GM18873 (cell line): Measurements from ENCODE around the gene ISCU.
"Not testable (repeated sequence)": the region's sequence is repeated elsewhere in the genome, so short reads cannot be mapped to it uniquely, and the experiment has no call there.

ENCODE experiments used
- ATAC-seq: cut with Tn5 transposase; IDR thresholded peaks from one replicate; pipeline ENCODE4 v1.9.1; 2021; ENCODE audit warnings: mild to moderate bottlenecking, moderate library complexity, moderate number of reproducible peaks; ENCODE audit not compliant: unreplicated experiment, low FRiP score

ISCU gene

DNA sequence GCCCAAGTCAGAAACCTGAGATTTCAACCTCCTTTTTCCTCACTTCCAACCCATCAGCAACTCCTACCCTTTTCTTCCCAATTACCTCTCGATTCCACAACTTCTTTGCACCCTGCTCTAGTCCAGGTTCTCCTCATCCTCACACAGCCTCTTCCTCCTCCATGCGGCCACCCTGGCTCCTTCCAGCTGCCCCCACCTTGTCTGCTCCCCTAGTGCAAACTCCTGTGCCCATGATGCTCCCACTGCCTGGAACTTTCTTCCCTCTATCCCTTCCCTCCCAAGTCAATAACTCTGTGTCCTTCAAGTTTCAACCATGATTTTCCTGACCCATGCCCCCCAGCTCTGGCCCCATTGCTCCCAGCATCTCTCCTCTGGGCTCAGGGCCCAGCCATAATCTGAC is 54.0 kb downstream of the ISCU start:
- ATAC-seq, result no peak

DNA sequence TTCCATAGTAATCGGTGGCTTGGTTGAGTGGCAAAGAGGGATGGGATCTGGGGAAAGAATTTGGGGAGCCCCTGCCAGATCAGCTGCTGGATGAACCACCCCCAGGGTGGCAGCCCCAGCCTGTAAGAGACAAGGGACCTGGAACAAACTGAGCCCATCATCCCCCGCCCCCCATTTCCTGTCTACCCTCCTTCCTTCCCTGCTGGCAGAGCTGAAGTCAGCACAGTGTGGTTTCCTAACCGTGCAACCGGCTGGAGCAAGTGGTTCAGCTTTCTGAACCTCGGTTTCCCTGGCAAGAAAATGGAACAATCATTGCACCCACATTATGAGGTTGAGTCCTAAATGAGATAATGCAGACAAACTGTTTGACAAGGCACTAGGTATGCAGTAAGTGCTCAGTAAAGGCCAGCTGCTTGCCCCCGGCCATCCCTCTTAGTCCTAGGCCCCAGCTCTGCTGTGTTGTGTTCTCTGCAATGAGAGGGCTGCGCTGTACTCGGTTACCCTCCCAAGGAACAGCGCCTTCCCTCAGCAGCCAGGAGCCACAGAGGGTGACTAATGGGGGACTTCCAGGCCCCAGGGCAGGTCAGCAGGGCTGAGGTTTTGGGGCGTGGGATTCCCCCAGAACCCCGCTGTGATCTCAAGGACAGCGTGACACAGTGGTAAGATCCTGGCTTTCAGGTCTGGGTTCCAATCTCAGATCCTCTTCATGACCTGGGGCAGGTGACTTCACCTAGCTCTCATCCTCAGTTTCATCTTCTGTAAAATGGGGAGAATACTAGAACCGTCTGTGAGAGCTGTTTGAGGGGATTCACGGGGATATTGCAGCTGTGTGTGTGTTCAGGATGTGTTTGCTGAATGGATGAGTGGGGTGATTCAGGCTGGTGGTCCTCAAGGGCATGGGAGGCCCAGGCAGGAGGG is 54.8 kb downstream of the ISCU start:
- peak; percentile 73 for ATAC-seq

DNA sequence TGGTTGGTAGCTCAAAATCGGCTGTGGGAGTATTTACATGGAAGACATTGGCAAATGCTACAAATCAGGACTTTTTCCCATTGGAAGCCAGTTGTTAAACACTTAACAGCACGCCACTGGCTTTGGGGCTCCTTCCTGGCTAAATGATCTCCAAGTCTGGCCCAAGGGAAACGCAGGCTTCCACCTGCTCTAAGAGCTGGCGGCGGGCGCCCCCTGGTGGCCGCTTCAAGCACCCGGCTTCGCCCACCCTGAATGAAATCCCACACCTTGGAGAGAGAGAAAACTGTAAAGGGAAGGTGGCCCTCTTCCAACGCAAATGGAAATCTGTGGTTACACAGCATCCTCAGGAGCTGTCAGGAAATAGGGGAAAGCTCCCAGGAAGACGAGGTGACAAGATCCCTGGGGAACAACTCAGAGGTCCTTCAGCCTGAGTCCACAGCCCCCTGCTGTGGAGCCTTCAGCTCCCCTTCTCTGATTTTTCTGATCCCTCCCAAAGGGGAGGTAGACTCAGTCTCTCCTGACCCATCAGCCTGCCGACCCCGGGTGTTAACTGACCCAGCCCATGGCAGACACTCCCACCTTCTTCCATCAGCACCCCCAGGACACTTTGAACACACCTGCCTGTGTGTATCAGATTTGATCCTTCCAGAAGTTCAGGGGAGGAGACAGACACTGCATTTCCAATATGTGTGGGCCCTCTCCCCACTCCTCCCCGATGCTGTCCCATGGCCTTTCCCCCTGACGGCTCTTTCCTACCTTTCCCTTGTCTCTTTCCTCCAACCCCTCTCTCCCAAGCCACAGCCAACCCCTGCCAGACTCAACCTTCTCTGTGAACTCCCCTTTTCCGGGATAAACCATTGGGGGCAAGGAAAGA is 55.9 kb downstream of the ISCU start:
- ATAC-seq, result peak; percentile 32

DNA sequence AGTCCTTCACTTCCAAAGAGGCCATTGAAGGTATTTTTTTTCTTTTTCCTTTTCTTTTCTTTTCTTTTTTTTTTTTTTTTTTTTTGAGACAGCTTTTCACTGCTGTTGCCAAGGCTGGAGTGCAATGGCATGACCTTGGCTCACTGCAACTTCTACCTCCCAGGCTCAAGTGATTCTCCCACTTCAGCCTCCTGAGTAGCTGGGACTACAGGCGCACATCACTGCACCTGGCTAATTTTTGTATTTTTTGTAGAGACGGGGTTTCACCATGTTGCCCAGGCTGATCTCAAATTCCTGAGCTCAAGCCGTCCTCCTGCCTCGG is 56.5 kb downstream of the ISCU start:
- not testable (repeated sequence) for ATAC-seq
